ENCODE results near the gene ELAVL2.

DNA sequence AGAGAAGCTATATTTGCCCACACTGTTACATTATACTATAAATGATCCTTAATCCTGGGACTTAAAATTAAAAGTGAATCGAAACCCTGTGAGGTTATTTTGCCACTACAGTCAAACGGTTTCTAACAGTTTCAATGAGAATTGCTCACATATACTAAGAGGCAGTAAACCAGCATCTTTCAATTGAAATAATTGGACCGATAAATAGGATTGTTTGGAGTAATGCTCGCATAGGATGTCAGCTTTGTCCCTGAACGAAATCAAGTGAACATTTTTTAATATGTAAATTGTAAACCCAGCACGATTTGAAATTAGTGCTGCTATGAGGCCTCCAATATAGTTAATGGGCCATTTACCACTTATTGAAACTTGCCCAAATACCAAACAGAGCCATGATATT, 60.5 kb downstream of the ELAVL2 start:
- TF ChIP-seq, protein P1, sequence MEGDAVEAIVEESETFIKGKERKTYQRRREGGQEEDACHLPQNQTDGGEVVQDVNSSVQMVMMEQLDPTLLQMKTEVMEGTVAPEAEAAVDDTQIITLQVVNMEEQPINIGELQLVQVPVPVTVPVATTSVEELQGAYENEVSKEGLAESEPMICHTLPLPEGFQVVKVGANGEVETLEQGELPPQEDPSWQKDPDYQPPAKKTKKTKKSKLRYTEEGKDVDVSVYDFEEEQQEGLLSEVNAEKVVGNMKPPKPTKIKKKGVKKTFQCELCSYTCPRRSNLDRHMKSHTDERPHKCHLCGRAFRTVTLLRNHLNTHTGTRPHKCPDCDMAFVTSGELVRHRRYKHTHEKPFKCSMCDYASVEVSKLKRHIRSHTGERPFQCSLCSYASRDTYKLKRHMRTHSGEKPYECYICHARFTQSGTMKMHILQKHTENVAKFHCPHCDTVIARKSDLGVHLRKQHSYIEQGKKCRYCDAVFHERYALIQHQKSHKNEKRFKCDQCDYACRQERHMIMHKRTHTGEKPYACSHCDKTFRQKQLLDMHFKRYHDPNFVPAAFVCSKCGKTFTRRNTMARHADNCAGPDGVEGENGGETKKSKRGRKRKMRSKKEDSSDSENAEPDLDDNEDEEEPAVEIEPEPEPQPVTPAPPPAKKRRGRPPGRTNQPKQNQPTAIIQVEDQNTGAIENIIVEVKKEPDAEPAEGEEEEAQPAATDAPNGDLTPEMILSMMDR (IDR thresholded peaks at IDR 0.05), result no peak
- no peak for TF ChIP-seq POLR2A (IDR thresholded peaks at IDR 0.05; ENCODE audit: low read depth)
- TF ChIP-seq EP300 (IDR thresholded peaks at IDR 0.05), result no peak
- TF ChIP-seq POLR2AphosphoS5 (IDR thresholded peaks at IDR 0.05), result no peak
